H1 (cell line): Measurements from ENCODE around the gene PPP6R1. TPM values are rescaled to one million over a fixed set of nuclear protein-coding genes. Genes with fewer than 3 reads are reported as not detected.

Experiments used
- ASH2L ChIP-seq: fragments of 200-600, 300-600 bp; sonication (generic); IDR thresholded peaks from one replicate; pipeline ENCODE4 v1.7.1; 2017; ENCODE audit warnings: low read length
- CBX8 ChIP-seq: fragments of 300-800, 300-1000 bp; sonication (generic); IDR thresholded peaks from 2 replicates; pipeline ENCODE4 v1.7.1; 2016; ENCODE audit warnings: low read depth, low read length, borderline replicate concordance
- EZH2 ChIP-seq: fragments of 200-600 bp; sonication (generic); IDR thresholded peaks from 2 replicates; pipeline ENCODE4 v1.7.1; 2012; ENCODE audit warnings: low read depth, mild to moderate bottlenecking, moderate library complexity, low read length, inconsistent platforms; ENCODE audit not compliant: severe bottlenecking
- FOSL1 ChIP-seq: IDR thresholded peaks from 2 replicates; pipeline ENCODE4 v1.6.1; 2011; ENCODE audit warnings: mild to moderate bottlenecking, low read depth, low read length, moderate library complexity; ENCODE audit not compliant: insufficient read depth
- GABPA ChIP-seq: IDR thresholded peaks from 2 replicates; pipeline ENCODE4 v1.6.1; 2011; ENCODE audit warnings: mild to moderate bottlenecking, low read length, moderate library complexity, borderline replicate concordance; ENCODE audit not compliant: insufficient read depth
- GTF2F1 ChIP-seq: IDR thresholded peaks from 2 replicates; pipeline ENCODE4 v1.6.1; 2012; ENCODE audit warnings: low read depth, low read length, improper control_type of control experiment, borderline replicate concordance
- KDM1A ChIP-seq: fragments of 200-600, 300-600 bp; sonication (generic); IDR thresholded peaks from 2 replicates; pipeline ENCODE4 v1.7.1; 2016; ENCODE audit warnings: mild to moderate bottlenecking, low read length, borderline replicate concordance
- KDM4A ChIP-seq: IDR thresholded peaks from one replicate; pipeline ENCODE4 v1.7.1; 2012; ENCODE audit warnings: low read depth, mild to moderate bottlenecking, moderate library complexity, low read length, inconsistent platforms; ENCODE audit not compliant: severe bottlenecking
- KDM5A ChIP-seq: fragments of 200-600 bp; IDR thresholded peaks from 2 replicates; pipeline ENCODE4 v1.7.1; 2012; ENCODE audit warnings: mild to moderate bottlenecking, low read length, inconsistent platforms, mixed read lengths
- PHF8 ChIP-seq: fragments of 200-600 bp; sonication (generic); conservative IDR thresholded peaks from 2 replicates; pipeline ENCODE4 v1.7.1; 2012; ENCODE audit warnings: low read depth, mild to moderate bottlenecking, inconsistent platforms, low read length, moderate library complexity
- POU5F1 ChIP-seq: IDR thresholded peaks from 2 replicates; pipeline ENCODE4 v1.6.1; 2011; ENCODE audit warnings: low read depth, mild to moderate bottlenecking, low read length, moderate library complexity
- RBBP5 ChIP-seq: IDR thresholded peaks from 2 replicates; pipeline ENCODE4 v1.7.1; 2012; ENCODE audit warnings: low read depth, mild to moderate bottlenecking, inconsistent platforms, low read length, moderate library complexity, borderline replicate concordance
- RXRA ChIP-seq: IDR thresholded peaks from 2 replicates; pipeline ENCODE4 v1.6.1; 2011; ENCODE audit warnings: low read depth, mild to moderate bottlenecking, low read length, moderate library complexity; ENCODE audit not compliant: insufficient read depth
- SAP30 ChIP-seq: fragments of 300-600 bp; sonication (generic); IDR thresholded peaks from 2 replicates; pipeline ENCODE4 v1.7.1; 2012; ENCODE audit warnings: low read length, moderate library complexity, mild to moderate bottlenecking, inconsistent platforms; ENCODE audit not compliant: insufficient read depth, insufficient replicate concordance
- SIRT6 ChIP-seq: IDR thresholded peaks from one replicate; pipeline ENCODE4 v1.7.1; 2012; ENCODE audit warnings: low read length, inconsistent platforms
- TAF1 ChIP-seq: IDR thresholded peaks from 2 replicates; pipeline ENCODE4 v1.6.1; 2011; ENCODE audit warnings: mild to moderate bottlenecking, low read depth, low read length
- TCF12 ChIP-seq: IDR thresholded peaks from 2 replicates; pipeline ENCODE4 v1.6.1; 2011; ENCODE audit warnings: low read depth, mild to moderate bottlenecking, low read length
- YY1 ChIP-seq: IDR thresholded peaks from 2 replicates; pipeline ENCODE4 v1.6.1; 2011; ENCODE audit warnings: low read depth, mild to moderate bottlenecking, low read length
- polyA plus RNA-seq, 7 experiments: library from polyadenylated mRNA; depleted of rRNA in 3 of 7; stranded (reverse) in 5 of 7; unstranded in 2 of 7; fragments of >200 nt in 5 of 7; fragments of 200-250 nt in 2 of 7; gene quantifications; 1 replicate in 5 of 7; 2 replicates in 1 of 7; 4 replicates in 1 of 7; pipeline versions ENCODE4 v1.2.1 to v1.2.3, GENCODE V29; 2011 to 2013; ENCODE audit warnings: missing spikeins in 2 of 7, mixed read lengths in 2 of 7
- total RNA-seq: library from RNA; stranded (reverse); fragmentation: NEBNext Ultra II Directional; extraction: Animal tissue kit (Norgen Biotek cat#: 25700); gene quantifications from 2 replicates; pipeline ENCODE4 v1.2.1, GENCODE V29; 2021
- TF ChIP-seq, protein P1 (sequence below), 3 experiments: IDR thresholded peaks; 1 replicate in 2 of 3; 2 replicates in 1 of 3; pipeline versions ENCODE4 v1.5.1 to v1.6.1; 2011; ENCODE audit warnings: low read length in 3 of 3, mild to moderate bottlenecking in 3 of 3, inconsistent platforms in 2 of 3, low read depth in 1 of 3, moderate library complexity in 1 of 3; ENCODE audit not compliant: insufficient read depth in 1 of 3; ENCODE audit errors: control extremely low read depth in 1 of 3
- TF ChIP-seq, protein P2 (sequence below): IDR thresholded peaks from 2 replicates; pipeline ENCODE4 v1.6.1; 2012; ENCODE audit warnings: low read length, inconsistent platforms

PPP6R1 gene
- total and polyA plus RNA-seq, 2 of the 8 experiments (the other 6 are each of a cell fraction or from before 2014, with no cell fraction given): 36.4 to 74.4 TPM

DNA sequence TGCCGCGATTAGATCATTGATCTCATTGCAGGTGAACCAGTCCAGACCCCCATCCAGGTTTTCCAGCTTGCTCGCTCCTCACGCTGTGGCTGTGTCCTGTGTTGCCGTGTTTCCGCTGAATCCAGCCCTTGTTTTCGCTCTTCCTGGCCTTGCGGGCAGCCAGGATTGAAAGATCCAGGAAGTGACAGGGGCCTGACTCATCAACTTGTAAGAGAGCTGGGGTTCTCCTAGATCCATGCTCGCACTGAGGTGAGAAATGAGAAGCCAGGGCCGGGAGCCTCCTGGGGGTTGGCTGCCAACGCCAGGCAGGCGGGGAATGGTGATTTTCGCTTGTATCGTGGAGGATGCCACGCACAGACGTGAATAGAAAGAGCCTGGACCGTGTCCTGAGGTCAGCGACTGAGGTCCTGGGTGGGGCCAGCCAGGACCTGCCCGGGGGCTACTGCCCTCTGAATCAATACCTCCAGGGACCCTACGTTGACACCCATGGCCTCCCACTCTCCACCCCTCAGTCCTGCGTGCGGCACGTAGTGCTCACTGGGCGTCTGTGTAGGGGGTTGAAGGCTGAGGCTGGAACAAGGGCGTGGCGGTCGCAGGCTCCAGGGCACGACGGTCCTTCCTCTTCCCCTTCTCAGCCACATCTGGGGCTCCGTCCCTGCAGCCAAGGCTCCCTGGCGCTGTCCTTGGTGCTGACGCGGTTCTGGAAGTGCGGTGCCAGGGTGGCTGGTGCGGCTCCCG is 42.2 kb downstream of the PPP6R1 start (continued):
- TF ChIP-seq ASH2L: no peak
- no peak for TF ChIP-seq GTF2F1
- peak; percentile 99 for TF ChIP-seq SAP30
- TF ChIP-seq RBBP5: no peak
- no peak for TF ChIP-seq KDM5A
- TF ChIP-seq KDM4A: peak; percentile 55
- TF ChIP-seq CBX8: no peak
- TF ChIP-seq, protein P1, sequence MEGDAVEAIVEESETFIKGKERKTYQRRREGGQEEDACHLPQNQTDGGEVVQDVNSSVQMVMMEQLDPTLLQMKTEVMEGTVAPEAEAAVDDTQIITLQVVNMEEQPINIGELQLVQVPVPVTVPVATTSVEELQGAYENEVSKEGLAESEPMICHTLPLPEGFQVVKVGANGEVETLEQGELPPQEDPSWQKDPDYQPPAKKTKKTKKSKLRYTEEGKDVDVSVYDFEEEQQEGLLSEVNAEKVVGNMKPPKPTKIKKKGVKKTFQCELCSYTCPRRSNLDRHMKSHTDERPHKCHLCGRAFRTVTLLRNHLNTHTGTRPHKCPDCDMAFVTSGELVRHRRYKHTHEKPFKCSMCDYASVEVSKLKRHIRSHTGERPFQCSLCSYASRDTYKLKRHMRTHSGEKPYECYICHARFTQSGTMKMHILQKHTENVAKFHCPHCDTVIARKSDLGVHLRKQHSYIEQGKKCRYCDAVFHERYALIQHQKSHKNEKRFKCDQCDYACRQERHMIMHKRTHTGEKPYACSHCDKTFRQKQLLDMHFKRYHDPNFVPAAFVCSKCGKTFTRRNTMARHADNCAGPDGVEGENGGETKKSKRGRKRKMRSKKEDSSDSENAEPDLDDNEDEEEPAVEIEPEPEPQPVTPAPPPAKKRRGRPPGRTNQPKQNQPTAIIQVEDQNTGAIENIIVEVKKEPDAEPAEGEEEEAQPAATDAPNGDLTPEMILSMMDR (IDR thresholded peaks at IDR 0.05; ENCODE audit: control extremely low read depth in 1 of 3, insufficient read depth in 1 of 3, low read depth in 1 of 3, low read length in 3 of 3): no peak
- TF ChIP-seq KDM1A: no peak
- no peak for TF ChIP-seq POU5F1
- TF ChIP-seq PHF8: 0 out of 2 replicates have a peak, but pooled peaks have one; percentile 30
- peak; percentile 85 for TF ChIP-seq YY1
- no peak for TF ChIP-seq EZH2
- no peak for TF ChIP-seq FOSL1
- TF ChIP-seq, protein P2, sequence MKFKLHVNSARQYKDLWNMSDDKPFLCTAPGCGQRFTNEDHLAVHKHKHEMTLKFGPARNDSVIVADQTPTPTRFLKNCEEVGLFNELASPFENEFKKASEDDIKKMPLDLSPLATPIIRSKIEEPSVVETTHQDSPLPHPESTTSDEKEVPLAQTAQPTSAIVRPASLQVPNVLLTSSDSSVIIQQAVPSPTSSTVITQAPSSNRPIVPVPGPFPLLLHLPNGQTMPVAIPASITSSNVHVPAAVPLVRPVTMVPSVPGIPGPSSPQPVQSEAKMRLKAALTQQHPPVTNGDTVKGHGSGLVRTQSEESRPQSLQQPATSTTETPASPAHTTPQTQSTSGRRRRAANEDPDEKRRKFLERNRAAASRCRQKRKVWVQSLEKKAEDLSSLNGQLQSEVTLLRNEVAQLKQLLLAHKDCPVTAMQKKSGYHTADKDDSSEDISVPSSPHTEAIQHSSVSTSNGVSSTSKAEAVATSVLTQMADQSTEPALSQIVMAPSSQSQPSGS: peak; percentile 94
- TF ChIP-seq TCF12: no peak
- no peak for TF ChIP-seq RXRA
- peak; percentile 37 for TF ChIP-seq TAF1
- peak; percentile 71; the same call in 1 of the 2 replicates for TF ChIP-seq GABPA
- TF ChIP-seq SIRT6: no peak
